GM21529 (cell line): ENCODE results near the gene CAPN2.

Source experiments
- ATAC-seq: cut with Tn5 transposase; IDR thresholded peaks from one replicate; pipeline ENCODE4 v1.9.1; 2021; ENCODE audit not compliant: unreplicated experiment

Gene CAPN2

DNA sequence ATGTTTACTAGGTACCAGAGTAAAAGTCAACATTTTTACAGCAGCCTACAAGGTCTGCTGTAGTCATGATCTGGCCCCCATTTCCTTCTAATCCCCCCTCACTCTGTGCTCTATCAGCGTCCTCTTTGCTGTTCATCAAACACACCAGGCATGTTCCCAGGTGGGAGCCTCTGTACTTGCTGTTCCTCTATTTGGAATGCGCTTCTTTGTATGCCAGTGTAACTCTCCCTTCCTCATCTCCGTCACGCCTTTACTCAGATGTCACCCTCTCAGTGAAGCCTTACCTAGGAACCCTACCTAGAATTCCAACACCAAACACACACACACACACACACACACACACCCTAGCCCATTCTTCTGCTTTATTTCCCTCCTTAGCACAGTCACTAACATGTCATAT lies 112.4 kb downstream of the CAPN2 start:
- ATAC-seq, result no peak
